ENCODE measurements around the gene IMMP2L. TPM values are rescaled to one million over a fixed set of nuclear protein-coding genes. Genes with fewer than 3 reads are reported as not detected.

IMMP2L gene
- total and polyA plus RNA-seq, 2 of the 8 experiments (the other 6 are each of a cell fraction or from before 2014, with no cell fraction given) = 2.3 to 10.1 TPM

- H4K91ac ChIP-seq (replicated peaks; ENCODE audit: insufficient read length, low read length) = no peak overlapping the region
- no peak overlapping the region for H4K5ac ChIP-seq (ENCODE audit: insufficient read length, low read depth, low read length)
- no peaks in the 10 kb centered on the region for H3K9me3 ChIP-seq (ENCODE audit: insufficient read depth in 2 of 2, low read depth in 1 of 2, low read length in 1 of 2)
- H3K4me3 ChIP-seq (ENCODE audit: extremely low read depth in 1 of 4, insufficient read depth in 2 of 4, low read depth in 3 of 4, low read length in 4 of 4) = no peak overlapping the region
- no peaks in the 10 kb centered on the region for H3K23me2 ChIP-seq (ENCODE audit: low read depth, low read length)
- no peak overlapping the region for H2BK20ac ChIP-seq (ENCODE audit: low read length)
- H3K9ac ChIP-seq (replicated peaks in 1 of 4; ENCODE audit: extremely low read depth in 1 of 4, low read depth in 3 of 4, low read length in 3 of 4) = no peak overlapping the region
- peaks cover 0 to 3% (median 0%) of the 10 kb centered on the region in 4 experiments; a peak in 1 of 7 replicates for H3K4me1 ChIP-seq (replicated peaks in 1 of 4; ENCODE audit: control insufficient read depth in 3 of 4, insufficient read depth in 4 of 4, low read length in 3 of 4)
- no peak overlapping the region for H2BK5ac ChIP-seq (ENCODE audit: low read depth, low read length)
- H2BK12ac ChIP-seq (ENCODE audit: low read depth, low read length) = no peak overlapping the region
- H3K79me1 ChIP-seq (ENCODE audit: low read depth, low read length) = no peaks in the 10 kb centered on the region
- no peaks in the 10 kb centered on the region for H3K36me3 ChIP-seq (ENCODE audit: control insufficient read depth in 2 of 4, insufficient read depth in 4 of 4, low read length in 3 of 4)
- H3K14ac ChIP-seq (ENCODE audit: insufficient read length) = no peak overlapping the region
- no peaks in the 10 kb centered on the region for H3K27me3 ChIP-seq (replicated peaks in 1 of 4; ENCODE audit: control insufficient read depth in 3 of 4, extremely low read depth in 1 of 4, insufficient read depth in 3 of 4, low read length in 3 of 4)
- no peak overlapping the region for H2AK5ac ChIP-seq (ENCODE audit: low read depth, low read length)
- no peak overlapping the region for H4K8ac ChIP-seq (ENCODE audit: extremely low read depth, insufficient read depth, low read length)
- DNase-seq (ENCODE audit: low read depth in 1 of 2, low spot score in 2 of 2) = no peak
- 77% methylated on average over 1 of the region's 1 CpG; no CpG with 5 or more reads in 1 of the 2 experiments for WGBS, 2 experiments (ENCODE audit: extremely low coverage in 1 of 2, insufficient coverage in 1 of 2, insufficient read length in 1 of 2, insufficient replicate concordance in 2 of 2, low coverage in 1 of 2, low lambda C conversion rate in 2 of 2, missing lambda C conversion rate in 1 of 2)
- no peak overlapping the region for H3K18ac ChIP-seq (ENCODE audit: extremely low read depth, low read length)
- H3K4me2 ChIP-seq (ENCODE audit: insufficient read depth in 1 of 2, low read depth in 2 of 2, low read length in 2 of 2) = no peak overlapping the region
- H3K23ac ChIP-seq (ENCODE audit: insufficient read length) = no peak overlapping the region
- no peak overlapping the region for H2AFZ ChIP-seq (ENCODE audit: low read length)
- H2BK120ac ChIP-seq (replicated peaks; ENCODE audit: low read depth, low read length) = no peak overlapping the region
- ChIA-PET POLR2A (ENCODE audit: partially characterized antibody) (interaction anchor here (1.4 to 2.3 kb wide), 2 partner anchors 16 to 25 kb away, joined by 3 to 7 read pairs; partner anchors contain the start of gene IMMP2L), CTCF (ENCODE audit: partially characterized antibody) (interaction anchor here (0.8 kb wide), 1 partner anchor 18 kb away, joined by 3 read pairs; no protein-coding TSS in a partner anchor)
- H3K27ac ChIP-seq (ENCODE audit: low read depth, low read length) = no peak overlapping the region
- no peaks in the 10 kb centered on the region for H4K20me1 ChIP-seq (replicated peaks in 1 of 2; ENCODE audit: control insufficient read depth in 1 of 2, insufficient read depth in 2 of 2, low read length in 2 of 2)
- no peak overlapping the region for H3K4ac ChIP-seq (replicated peaks; ENCODE audit: insufficient read length, low read depth, low read length)
- H2BK15ac ChIP-seq (ENCODE audit: low read length) = no peak overlapping the region
- no peak for FAIRE-seq
- no peak overlapping the region for H3K56ac ChIP-seq (replicated peaks; ENCODE audit: insufficient read length, low read depth, low read length)
- H3K79me2 ChIP-seq (ENCODE audit: control insufficient read depth in 1 of 2, insufficient read depth in 2 of 2, low read length in 2 of 2) = no peaks in the 10 kb centered on the region
- TF ChIP-seq FOSL1 (IDR thresholded peaks at IDR 0.05; ENCODE audit: insufficient read depth, low read depth, low read length) (no peak), RNF2 (IDR thresholded peaks at IDR 0.05; ENCODE audit: borderline replicate concordance, low read depth, low read length, missing control alignments, poor library complexity, severe bottlenecking) (no peak), SIN3A (conservative IDR thresholded peaks at IDR 0.05 in 1 of 2, IDR thresholded peaks at IDR 0.05 in 1 of 2; ENCODE audit: low read depth in 1 of 2, low read length in 2 of 2) (no peak), POLR2A (IDR thresholded peaks at IDR 0.05; ENCODE audit: control extremely low read depth in 1 of 2, low read depth in 2 of 2, low read length in 2 of 2) (no peak), ZNF274 (IDR thresholded peaks at IDR 0.05; ENCODE audit: borderline replicate concordance, extremely low read depth, low read length) (no peak), PHF8 (conservative IDR thresholded peaks at IDR 0.05; ENCODE audit: low read depth, low read length) (no peak), TAF1 (IDR thresholded peaks at IDR 0.05; ENCODE audit: low read depth, low read length) (no peak), HDAC2 (IDR thresholded peaks at IDR 0.05; ENCODE audit: borderline replicate concordance in 1 of 2, low read depth in 2 of 2, low read length in 2 of 2) (no peak), SP1 (IDR thresholded peaks at IDR 0.05; ENCODE audit: low read depth, low read length) (no peak)
- TF ChIP-seq, protein P1, sequence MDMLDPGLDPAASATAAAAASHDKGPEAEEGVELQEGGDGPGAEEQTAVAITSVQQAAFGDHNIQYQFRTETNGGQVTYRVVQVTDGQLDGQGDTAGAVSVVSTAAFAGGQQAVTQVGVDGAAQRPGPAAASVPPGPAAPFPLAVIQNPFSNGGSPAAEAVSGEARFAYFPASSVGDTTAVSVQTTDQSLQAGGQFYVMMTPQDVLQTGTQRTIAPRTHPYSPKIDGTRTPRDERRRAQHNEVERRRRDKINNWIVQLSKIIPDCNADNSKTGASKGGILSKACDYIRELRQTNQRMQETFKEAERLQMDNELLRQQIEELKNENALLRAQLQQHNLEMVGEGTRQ (IDR thresholded peaks at IDR 0.05; ENCODE audit: low read length) = no peak
- TF ChIP-seq, protein P2, sequence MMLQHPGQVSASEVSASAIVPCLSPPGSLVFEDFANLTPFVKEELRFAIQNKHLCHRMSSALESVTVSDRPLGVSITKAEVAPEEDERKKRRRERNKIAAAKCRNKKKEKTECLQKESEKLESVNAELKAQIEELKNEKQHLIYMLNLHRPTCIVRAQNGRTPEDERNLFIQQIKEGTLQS (IDR thresholded peaks at IDR 0.05; ENCODE audit: insufficient read depth, low read depth, low read length) = no peak
Observed at GRCh38 chr7:111537134-111537533, 25.2 kb downstream of the IMMP2L start.

All from H1 (cell line).